ENCODE measurements around the gene CRTAC1. TPM values are rescaled to one million over a fixed set of nuclear protein-coding genes. Genes with fewer than 3 reads are reported as not detected.

CRTAC1 gene
- total RNA-seq, 1 donor from 2014 or later, result 0.63 TPM

GRCh38 chr10:97937928-97938327 is 92.5 kb downstream of the CRTAC1 start:
- H3K4me1 Mint-ChIP-seq, result no peaks in the 10 kb centered on the region
- H3K27ac Mint-ChIP-seq, result no peak overlapping the region
- no peak overlapping the region for H3K4me3 Mint-ChIP-seq
- peaks cover 2% of the 10 kb centered on the region for H3K9me3 Mint-ChIP-seq
- no peak for DNase-seq (ENCODE audit: low spot score in 2 of 2, unreplicated experiment in 2 of 2)
- H3K27me3 Mint-ChIP-seq (ENCODE audit: low read depth), result peaks cover 67% of the 10 kb centered on the region
- H3K36me3 Mint-ChIP-seq, result no peaks in the 10 kb centered on the region
- TF ChIP-seq, protein P1, sequence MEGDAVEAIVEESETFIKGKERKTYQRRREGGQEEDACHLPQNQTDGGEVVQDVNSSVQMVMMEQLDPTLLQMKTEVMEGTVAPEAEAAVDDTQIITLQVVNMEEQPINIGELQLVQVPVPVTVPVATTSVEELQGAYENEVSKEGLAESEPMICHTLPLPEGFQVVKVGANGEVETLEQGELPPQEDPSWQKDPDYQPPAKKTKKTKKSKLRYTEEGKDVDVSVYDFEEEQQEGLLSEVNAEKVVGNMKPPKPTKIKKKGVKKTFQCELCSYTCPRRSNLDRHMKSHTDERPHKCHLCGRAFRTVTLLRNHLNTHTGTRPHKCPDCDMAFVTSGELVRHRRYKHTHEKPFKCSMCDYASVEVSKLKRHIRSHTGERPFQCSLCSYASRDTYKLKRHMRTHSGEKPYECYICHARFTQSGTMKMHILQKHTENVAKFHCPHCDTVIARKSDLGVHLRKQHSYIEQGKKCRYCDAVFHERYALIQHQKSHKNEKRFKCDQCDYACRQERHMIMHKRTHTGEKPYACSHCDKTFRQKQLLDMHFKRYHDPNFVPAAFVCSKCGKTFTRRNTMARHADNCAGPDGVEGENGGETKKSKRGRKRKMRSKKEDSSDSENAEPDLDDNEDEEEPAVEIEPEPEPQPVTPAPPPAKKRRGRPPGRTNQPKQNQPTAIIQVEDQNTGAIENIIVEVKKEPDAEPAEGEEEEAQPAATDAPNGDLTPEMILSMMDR (IDR thresholded peaks at IDR 0.05; ENCODE audit: unreplicated experiment), result no peak

DNA sequence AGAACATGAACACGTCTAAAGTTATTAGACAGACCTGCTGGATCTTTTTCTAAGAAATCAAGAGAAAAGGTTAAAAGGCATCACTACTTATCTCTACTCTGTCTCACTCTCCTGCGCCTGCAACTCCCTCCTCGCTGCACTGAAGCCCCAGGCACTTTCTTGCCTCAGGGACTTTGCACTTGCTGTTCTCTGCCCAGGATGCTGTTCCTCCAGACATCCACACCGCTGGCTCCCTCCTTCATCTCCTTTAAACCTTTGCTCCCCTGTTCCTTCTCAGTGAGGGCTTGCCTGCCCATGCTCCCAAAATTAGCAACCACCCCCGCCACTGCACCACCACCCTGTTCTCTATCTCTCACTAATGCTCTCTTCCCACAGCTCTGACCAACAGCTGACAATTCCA is 93.4 kb downstream of the CRTAC1 start:
- no peaks in the 10 kb centered on the region for H3K9me3 Mint-ChIP-seq
- peaks cover 71% of the 10 kb centered on the region for H3K27me3 Mint-ChIP-seq (ENCODE audit: low read depth)
- H3K4me3 Mint-ChIP-seq, result no peak overlapping the region
- no peaks in the 10 kb centered on the region for H3K36me3 Mint-ChIP-seq
- H3K27ac Mint-ChIP-seq, result no peak overlapping the region
- no peaks in the 10 kb centered on the region for H3K4me1 Mint-ChIP-seq
- DNase-seq (ENCODE audit: low spot score in 2 of 2, unreplicated experiment in 2 of 2), result no peak
- TF ChIP-seq, protein P1 (IDR thresholded peaks at IDR 0.05; ENCODE audit: unreplicated experiment), result no peak

DNA sequence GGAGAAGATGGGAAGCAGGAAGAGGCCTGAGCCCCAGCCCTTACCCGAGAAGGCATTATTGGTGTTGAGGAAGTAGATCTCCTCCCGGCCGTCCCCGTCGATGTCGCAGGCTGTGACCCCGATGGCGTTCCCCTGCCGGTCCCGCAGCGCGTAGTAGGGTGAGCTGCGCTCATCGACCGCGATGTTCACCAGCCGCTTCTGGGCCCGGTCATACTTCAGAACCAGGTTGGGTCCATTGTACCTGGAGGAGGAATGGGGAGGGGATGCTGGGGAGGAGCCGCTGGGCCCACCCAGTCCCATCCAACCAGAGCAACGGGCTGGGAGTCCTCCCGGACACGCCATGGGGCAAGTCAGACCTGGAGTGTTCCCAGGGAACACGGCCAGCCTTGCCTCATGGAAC is 94.3 kb downstream of the CRTAC1 start:
- TF ChIP-seq, protein P1 (IDR thresholded peaks at IDR 0.05; ENCODE audit: unreplicated experiment), result no peak
- Mint-ChIP-seq H3K27ac (no peak overlapping the region), H3K4me3 (no peak overlapping the region), H3K4me1 (no peaks in the 10 kb centered on the region), H3K9me3 (no peaks in the 10 kb centered on the region), H3K36me3 (no peaks in the 10 kb centered on the region), H3K27me3 (ENCODE audit: low read depth) (peaks cover 70% of the 10 kb centered on the region)
- no peak for DNase-seq (ENCODE audit: low spot score in 2 of 2, unreplicated experiment in 2 of 2)

DNA sequence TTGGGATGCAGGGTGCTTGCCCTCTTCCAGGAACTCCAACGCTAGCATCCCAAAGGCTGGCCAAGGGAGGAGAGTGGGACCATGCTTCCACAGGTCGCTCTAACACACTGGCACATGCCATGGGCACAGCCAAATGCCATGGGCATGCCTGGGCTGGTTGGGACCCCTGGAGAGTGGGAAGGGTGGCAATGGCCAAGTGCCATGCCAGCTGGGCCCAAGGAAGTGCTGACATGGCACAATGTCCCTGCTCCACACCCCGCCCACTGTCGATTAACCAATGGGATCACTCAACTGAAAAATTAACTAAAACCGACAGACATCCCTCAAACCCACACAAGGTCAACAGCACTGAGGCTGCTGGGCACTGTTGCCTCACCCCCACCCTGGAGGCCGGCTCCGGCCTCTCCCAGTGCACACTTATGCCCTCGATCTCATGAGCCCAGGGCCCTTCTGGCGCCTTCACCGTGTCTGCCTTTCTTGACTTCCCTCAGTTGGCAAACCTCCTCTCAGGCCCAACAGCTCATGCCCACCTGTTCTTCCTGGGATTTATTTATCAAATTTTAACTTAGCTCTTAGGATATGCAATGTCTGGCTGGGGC is 97.4 kb downstream of the CRTAC1 start:
- Mint-ChIP-seq H3K4me1 (no peaks in the 10 kb centered on the region), H3K9me3 (no peaks in the 10 kb centered on the region), H3K36me3 (no peaks in the 10 kb centered on the region), H3K4me3 (no peak overlapping the region), H3K27me3 (ENCODE audit: low read depth) (peaks cover 77% of the 10 kb centered on the region), H3K27ac (no peak overlapping the region)
- DNase-seq (ENCODE audit: low spot score in 2 of 2, unreplicated experiment in 2 of 2), result no peak
- TF ChIP-seq, protein P1 (IDR thresholded peaks at IDR 0.05; ENCODE audit: unreplicated experiment), result no peak

- TF ChIP-seq, protein P1 (IDR thresholded peaks at IDR 0.05; ENCODE audit: unreplicated experiment), result no peak
- Mint-ChIP-seq H3K27me3 (ENCODE audit: low read depth) (peaks cover 77% of the 10 kb centered on the region), H3K27ac (no peak overlapping the region), H3K4me3 (no peak overlapping the region), H3K36me3 (no peaks in the 10 kb centered on the region), H3K9me3 (no peaks in the 10 kb centered on the region), H3K4me1 (no peaks in the 10 kb centered on the region)
- DNase-seq (ENCODE audit: low spot score in 2 of 2, unreplicated experiment in 2 of 2), result no peak
These were observed 99.4 kb downstream of the CRTAC1 start for GRCh38 chr10:97931041-97931440.

DNA sequence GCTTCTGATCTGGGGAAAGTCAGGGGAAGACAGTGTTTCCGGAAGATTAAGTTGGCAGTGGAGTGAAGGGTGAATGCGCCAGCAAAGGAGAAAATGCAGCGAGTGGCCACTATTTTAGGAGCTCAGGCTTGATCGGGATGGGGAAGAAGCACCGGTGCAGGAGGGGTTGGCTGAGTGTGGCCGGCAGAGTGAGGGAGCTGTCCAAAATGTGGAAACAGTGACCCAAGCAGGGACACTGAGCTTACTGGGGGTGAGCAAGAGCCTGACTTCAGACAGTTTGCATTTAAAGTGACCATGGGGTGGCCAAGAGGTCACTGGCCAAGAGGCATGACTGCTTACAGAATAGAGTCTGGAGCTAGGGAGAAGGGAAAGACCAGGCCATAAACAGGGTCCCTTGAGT is 101.5 kb downstream of the CRTAC1 start:
- DNase-seq (ENCODE audit: low spot score in 2 of 2, unreplicated experiment in 2 of 2), result no peak
- Mint-ChIP-seq H3K4me3 (no peak overlapping the region), H3K4me1 (no peaks in the 10 kb centered on the region), H3K27ac (no peak overlapping the region), H3K36me3 (no peaks in the 10 kb centered on the region), H3K9me3 (no peaks in the 10 kb centered on the region), H3K27me3 (ENCODE audit: low read depth) (peaks cover 77% of the 10 kb centered on the region)
- TF ChIP-seq, protein P1 (IDR thresholded peaks at IDR 0.05; ENCODE audit: unreplicated experiment), result no peak
